H9 (cell line): ENCODE data around the gene DGKD. TPM values are rescaled to one million over a fixed set of nuclear protein-coding genes. Genes with fewer than 3 reads are reported as not detected.

Experiments
- DNase-seq: peaks from one replicate; pipeline ENCODE4 v3.0.0-alpha.2; 2017
- H2AFZ ChIP-seq: one replicate; pipeline ENCODE4 v1.6.1; 2013; ENCODE audit warnings: mild to moderate bottlenecking, low read length, control low read depth, moderate library complexity
- H2AK5ac ChIP-seq: 2 replicates; pipeline ENCODE4 v1.6.1; 2013; ENCODE audit warnings: low read length, control low read depth, mixed read lengths; ENCODE audit not compliant: insufficient read length
- H2BK120ac ChIP-seq: one replicate; pipeline ENCODE4 v1.6.1; 2013; ENCODE audit warnings: low read depth, mild to moderate bottlenecking, low read length, control low read depth, inconsistent platforms; ENCODE audit not compliant: poor library complexity, severe bottlenecking
- H2BK12ac ChIP-seq: 2 replicates; pipeline ENCODE4 v1.6.1; 2013; ENCODE audit warnings: low read length, control low read depth, mixed read lengths, low read depth; ENCODE audit not compliant: insufficient read length
- H2BK15ac ChIP-seq: 2 replicates; pipeline ENCODE4 v1.6.1; 2013; ENCODE audit warnings: low read depth, low read length, control low read depth
- H2BK20ac ChIP-seq: one replicate; pipeline ENCODE4 v1.6.1; 2013; ENCODE audit warnings: low read depth, mild to moderate bottlenecking, low read length, control low read depth, inconsistent platforms; ENCODE audit not compliant: poor library complexity, severe bottlenecking
- H2BK5ac ChIP-seq: 2 replicates; pipeline ENCODE4 v1.6.1; 2013; ENCODE audit warnings: low read length, control low read depth, mixed read lengths; ENCODE audit not compliant: insufficient read length
- H3K14ac ChIP-seq: 2 replicates; pipeline ENCODE4 v1.6.1; 2013; ENCODE audit warnings: low read length, control low read depth; ENCODE audit not compliant: insufficient read depth
- H3K18ac ChIP-seq: 2 replicates; pipeline ENCODE4 v1.6.1; 2013; ENCODE audit warnings: low read depth, mild to moderate bottlenecking, mixed read lengths, low read length, control low read depth; ENCODE audit not compliant: insufficient read length
- H3K23ac ChIP-seq: 2 replicates; pipeline ENCODE4 v1.6.1; 2013; ENCODE audit warnings: low read length, control low read depth, mixed read lengths, low read depth; ENCODE audit not compliant: insufficient read length
- H3K23me2 ChIP-seq: 2 replicates; pipeline ENCODE4 v1.6.1; 2013; ENCODE audit warnings: low read depth, mild to moderate bottlenecking, mixed read lengths, low read length, control low read depth; ENCODE audit not compliant: insufficient read length, poor library complexity, severe bottlenecking
- H3K27ac ChIP-seq: 2 replicates; pipeline ENCODE4 v1.5.1; 2013; ENCODE audit warnings: low read length, control low read depth, mixed read lengths, low read depth; ENCODE audit not compliant: insufficient read length
- H3K27me3 ChIP-seq: 2 replicates; pipeline ENCODE4 v1.6.1; 2013; ENCODE audit warnings: low read length, control low read depth, inconsistent platforms; ENCODE audit not compliant: insufficient read depth
- H3K4ac ChIP-seq: 2 replicates; pipeline ENCODE4 v1.6.1; 2013; ENCODE audit warnings: low read depth, mild to moderate bottlenecking, control low read depth, inconsistent platforms, low read length, moderate library complexity
- H3K4me1 ChIP-seq: 2 replicates; pipeline ENCODE4 v1.6.1; 2013; ENCODE audit warnings: low read length, control low read depth, inconsistent platforms; ENCODE audit not compliant: insufficient read depth
- H3K4me2 ChIP-seq: 2 replicates; pipeline ENCODE4 v1.6.1; 2013; ENCODE audit warnings: low read length, control low read depth, mixed read lengths; ENCODE audit not compliant: insufficient read length, insufficient read depth
- H3K56ac ChIP-seq: 2 replicates; pipeline ENCODE4 v1.6.1; 2013; ENCODE audit warnings: low read depth, mild to moderate bottlenecking, mixed read lengths, low read length, control low read depth; ENCODE audit not compliant: insufficient read length
- H3K79me1 ChIP-seq: 2 replicates; pipeline ENCODE4 v1.6.1; 2013; ENCODE audit warnings: low read depth, mild to moderate bottlenecking, moderate library complexity, low read length, control low read depth, inconsistent platforms; ENCODE audit not compliant: insufficient read depth, poor library complexity, severe bottlenecking
- H3K79me2 ChIP-seq: 2 replicates; pipeline ENCODE4 v1.6.1; 2013; ENCODE audit warnings: low read length, control low read depth, inconsistent platforms; ENCODE audit not compliant: insufficient read depth
- H3K9ac ChIP-seq: 2 replicates; pipeline ENCODE4 v1.6.1; 2013; ENCODE audit warnings: low read length, control low read depth, mixed read lengths; ENCODE audit not compliant: insufficient read length; ENCODE audit errors: extremely low read depth
- H3K9me3 ChIP-seq: one replicate; pipeline ENCODE4 v1.6.1; 2013; ENCODE audit warnings: low read depth, low read length, inconsistent platforms; ENCODE audit not compliant: control insufficient read depth
- H3T11ph ChIP-seq: one replicate; pipeline ENCODE4 v1.6.1; 2013; ENCODE audit warnings: mild to moderate bottlenecking, low read length, control low read depth, inconsistent platforms
- H4K20me1 ChIP-seq: one replicate; pipeline ENCODE4 v1.6.1; 2013; ENCODE audit not compliant: control insufficient read depth, insufficient read length, insufficient read depth
- H4K5ac ChIP-seq: 2 replicates; pipeline ENCODE4 v1.6.1; 2013; ENCODE audit warnings: low read depth, mild to moderate bottlenecking, mixed read lengths, low read length, control low read depth; ENCODE audit not compliant: insufficient read length
- H4K8ac ChIP-seq: replicated peaks from 2 replicates; pipeline ENCODE4 v1.6.1; 2013; ENCODE audit warnings: low read length, control low read depth, mixed read lengths, low read depth; ENCODE audit not compliant: insufficient read length
- H4K91ac ChIP-seq: 2 replicates; pipeline ENCODE4 v1.6.1; 2013; ENCODE audit warnings: low read depth, mild to moderate bottlenecking, moderate library complexity, mixed read lengths, low read length, control low read depth; ENCODE audit not compliant: insufficient read length
- H3K27ac Mint-ChIP-seq, 3 experiments: 2 replicates in 2 of 3; 3 replicates in 1 of 3; pipeline ENCODE4 v1.8.0; 2020 to 2021; ENCODE audit warnings: mixed read lengths in 3 of 3, mild to moderate bottlenecking in 1 of 3, moderate library complexity in 1 of 3
- H3K27me3 Mint-ChIP-seq: 2 replicates; pipeline ENCODE4 v1.8.0; 2021; ENCODE audit warnings: low read depth, mild to moderate bottlenecking, moderate library complexity, mixed read lengths
- H3K36me3 Mint-ChIP-seq, 3 experiments: 2 replicates in 2 of 3; 3 replicates in 1 of 3; pipeline ENCODE4 v1.8.0; 2020 to 2021; ENCODE audit warnings: low read depth in 3 of 3, mixed read lengths in 3 of 3; ENCODE audit not compliant: insufficient read depth in 1 of 3
- H3K4me1 Mint-ChIP-seq, 2 experiments: 2 replicates each; pipeline ENCODE4 v1.8.0; 2020; ENCODE audit warnings: mixed read lengths in 2 of 2
- H3K4me3 Mint-ChIP-seq, 2 experiments: 2 replicates in 1 of 2; 3 replicates in 1 of 2; pipeline ENCODE4 v1.8.0; 2020 to 2021; ENCODE audit warnings: mild to moderate bottlenecking in 2 of 2, mixed read lengths in 2 of 2, moderate library complexity in 1 of 2
- H3K9me3 Mint-ChIP-seq, 2 experiments: 2 replicates in 1 of 2; 3 replicates in 1 of 2; pipeline ENCODE4 v1.8.0; 2020; ENCODE audit warnings: mild to moderate bottlenecking in 2 of 2, mixed read lengths in 2 of 2, moderate library complexity in 1 of 2
- WGBS: extraction: QIAGEN DNeasy Blood & Tissue Kit; methylation state at CpG from one replicate; pipeline ENCODE4 v1.1.7; 2013; ENCODE audit warnings: missing lambda C conversion rate, low lambda C conversion rate, mixed read lengths; ENCODE audit not compliant: insufficient read length; ENCODE audit errors: extremely low coverage; 5-methylcytosine and 5-hydroxymethylcytosine counted together
- total RNA-seq: library from RNA; stranded (reverse); gene quantifications from 2 replicates; pipeline ENCODE4 v1.2.1, GENCODE V29; 2021
- TF ChIP-seq, protein P1 (sequence below): fragments of 200-600 bp; sonication (generic); conservative IDR thresholded peaks from 3 replicates; pipeline ENCODE4 v1.8.0; 2021; ENCODE audit warnings: antibody characterized with exemption, mild to moderate bottlenecking

The DGKD gene
- total RNA-seq, 1 experiment from 2014 or later = 20.7 TPM

DNA sequence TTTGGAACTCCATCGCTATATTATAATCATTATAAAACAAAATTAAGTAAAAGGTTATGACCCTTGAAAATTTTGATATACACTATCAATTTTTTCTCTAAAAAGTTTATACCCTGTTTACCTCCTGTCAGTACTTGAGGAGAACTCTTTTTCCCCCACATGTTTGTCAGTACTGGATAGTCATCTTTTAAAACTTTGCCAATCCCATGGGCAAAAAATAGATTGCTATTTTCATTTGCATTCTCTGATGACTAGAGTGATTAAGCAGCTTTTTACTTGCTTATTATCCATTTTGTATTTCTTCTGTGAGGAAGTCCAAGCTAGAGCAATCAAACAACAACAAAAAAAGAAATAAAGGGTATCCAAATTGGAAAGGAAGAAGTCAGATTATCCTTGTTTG, 76.4 kb downstream of the DGKD start:
- Histone ChIP-seq H4K91ac (no peak overlapping the region), H3K23ac (no peak overlapping the region), H3K27ac (no peak overlapping the region), H4K8ac (no peak overlapping the region), H4K5ac (no peak overlapping the region), H2BK20ac (no peak overlapping the region), H3K4me1 (no peaks in the 10 kb centered on the region), H3K18ac (no peak overlapping the region), H2BK12ac (no peak overlapping the region), H2BK120ac (no peak overlapping the region), H3T11ph (no peak overlapping the region), H3K14ac (no peak overlapping the region), H3K79me1 (no peaks in the 10 kb centered on the region), H3K56ac (no peak overlapping the region), H3K23me2 (no peaks in the 10 kb centered on the region), H2BK15ac (no peak overlapping the region), H3K9me3 (no peaks in the 10 kb centered on the region), H4K20me1 (no peaks in the 10 kb centered on the region), H2AK5ac (no peak overlapping the region), H3K27me3 (no peaks in the 10 kb centered on the region), H3K4me2 (no peak overlapping the region), H2BK5ac (no peak overlapping the region), H3K79me2 (no peaks in the 10 kb centered on the region), H3K9ac (no peak overlapping the region), H3K4ac (no peak overlapping the region), H2AFZ (no peak overlapping the region)
- Mint-ChIP-seq H3K36me3 (peaks cover 0 to 5% (median 2%) of the 10 kb centered on the region in 3 experiments; a peak in 1 of 7 replicates), H3K9me3 (no peaks in the 10 kb centered on the region; a peak in 1 of 5 replicates), H3K27me3 (no peaks in the 10 kb centered on the region), H3K4me1 (peaks cover 8 to 10% of the 10 kb centered on the region in 2 experiments), H3K27ac (no peak overlapping the region), H3K4me3 (no peak overlapping the region)
- DNase-seq = no peak
- no CpG with 5 or more reads among the region's 1 CpG for WGBS
- TF ChIP-seq, protein P1, sequence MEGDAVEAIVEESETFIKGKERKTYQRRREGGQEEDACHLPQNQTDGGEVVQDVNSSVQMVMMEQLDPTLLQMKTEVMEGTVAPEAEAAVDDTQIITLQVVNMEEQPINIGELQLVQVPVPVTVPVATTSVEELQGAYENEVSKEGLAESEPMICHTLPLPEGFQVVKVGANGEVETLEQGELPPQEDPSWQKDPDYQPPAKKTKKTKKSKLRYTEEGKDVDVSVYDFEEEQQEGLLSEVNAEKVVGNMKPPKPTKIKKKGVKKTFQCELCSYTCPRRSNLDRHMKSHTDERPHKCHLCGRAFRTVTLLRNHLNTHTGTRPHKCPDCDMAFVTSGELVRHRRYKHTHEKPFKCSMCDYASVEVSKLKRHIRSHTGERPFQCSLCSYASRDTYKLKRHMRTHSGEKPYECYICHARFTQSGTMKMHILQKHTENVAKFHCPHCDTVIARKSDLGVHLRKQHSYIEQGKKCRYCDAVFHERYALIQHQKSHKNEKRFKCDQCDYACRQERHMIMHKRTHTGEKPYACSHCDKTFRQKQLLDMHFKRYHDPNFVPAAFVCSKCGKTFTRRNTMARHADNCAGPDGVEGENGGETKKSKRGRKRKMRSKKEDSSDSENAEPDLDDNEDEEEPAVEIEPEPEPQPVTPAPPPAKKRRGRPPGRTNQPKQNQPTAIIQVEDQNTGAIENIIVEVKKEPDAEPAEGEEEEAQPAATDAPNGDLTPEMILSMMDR = no peak
